ENCODE measurements around the gene TMEM179.

DNA sequence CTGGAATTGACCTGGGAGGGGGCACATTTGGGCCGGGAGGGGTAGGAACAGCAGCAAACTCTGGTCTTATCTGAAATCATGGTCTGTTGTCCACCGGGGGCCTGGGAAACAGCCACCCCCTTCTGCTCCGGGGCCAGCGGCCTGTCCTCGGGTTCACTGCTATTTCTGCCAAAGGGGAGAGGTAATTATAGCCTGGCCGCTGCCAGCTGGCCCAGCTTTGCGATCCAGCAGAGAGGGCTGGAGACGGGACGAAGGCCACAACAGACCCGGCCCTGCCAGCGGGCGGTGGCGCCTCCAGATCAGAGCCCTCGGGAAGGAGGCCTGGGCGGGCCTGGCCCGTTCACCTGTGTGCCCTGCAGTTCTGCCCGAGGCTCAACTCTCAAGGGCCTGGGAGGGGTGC is 25.1 kb downstream of the TMEM179 start, which contains the start of gene C14orf180:
- TF ChIP-seq CTCF (IDR thresholded peaks at IDR 0.05; ENCODE audit: poor library complexity) = no peak
- TF ChIP-seq EZH2 (IDR thresholded peaks at IDR 0.05; ENCODE audit: borderline replicate concordance) = no peak
- no peak for TF ChIP-seq EZH2phosphoT487 (IDR thresholded peaks at IDR 0.05; ENCODE audit: low read depth, severe bottlenecking, unreplicated experiment)
